EL (cell line): ENCODE data around the gene C19orf67.

Experiments used
- DNase-seq: peaks from one replicate; pipeline ENCODE4 v3.0.0-alpha.2; 2016

The C19orf67 gene

DNA sequence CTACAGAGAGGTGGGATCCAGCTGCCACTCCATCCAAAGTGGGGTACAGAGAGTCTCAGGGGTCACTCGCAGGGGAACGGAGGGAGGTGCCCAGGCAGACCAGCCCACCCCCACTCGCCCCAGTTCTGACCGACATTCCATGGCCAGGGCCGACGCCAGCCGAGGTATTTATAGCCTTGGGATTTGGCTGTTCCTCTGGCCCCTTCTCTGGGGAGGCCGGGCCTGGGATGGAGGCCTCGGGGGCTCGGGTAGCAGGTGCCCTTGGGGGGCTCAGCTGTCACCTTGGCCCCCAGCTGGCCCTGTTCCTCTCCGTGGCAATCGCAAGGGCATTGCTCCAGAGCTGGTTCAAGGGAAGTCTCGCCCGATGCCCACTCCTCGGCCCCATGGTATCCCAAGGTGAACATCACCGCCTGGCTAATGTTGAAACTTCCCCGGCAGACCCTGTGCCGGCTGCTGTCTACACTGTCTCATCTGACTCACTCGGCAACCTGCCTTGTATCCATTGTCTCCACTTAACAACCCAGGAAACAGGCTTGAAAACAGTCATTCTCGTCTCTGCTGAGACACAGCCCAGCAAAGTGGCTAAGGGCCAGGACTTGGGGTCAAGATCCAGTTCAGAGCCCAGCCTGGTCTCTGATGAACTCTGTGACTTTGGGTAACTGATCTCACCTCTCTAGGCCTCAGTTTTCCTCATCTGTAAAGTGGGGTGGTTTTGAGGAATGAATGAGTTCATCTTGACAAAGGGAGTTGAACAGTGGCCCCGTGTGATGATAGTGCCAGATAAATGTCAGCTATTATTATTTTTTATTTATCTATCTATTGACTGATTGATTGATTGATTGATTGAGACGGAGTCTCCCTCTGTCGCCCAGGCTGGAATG lies 22.2 kb upstream of the C19orf67 start:
- no peak for DNase-seq

DNA sequence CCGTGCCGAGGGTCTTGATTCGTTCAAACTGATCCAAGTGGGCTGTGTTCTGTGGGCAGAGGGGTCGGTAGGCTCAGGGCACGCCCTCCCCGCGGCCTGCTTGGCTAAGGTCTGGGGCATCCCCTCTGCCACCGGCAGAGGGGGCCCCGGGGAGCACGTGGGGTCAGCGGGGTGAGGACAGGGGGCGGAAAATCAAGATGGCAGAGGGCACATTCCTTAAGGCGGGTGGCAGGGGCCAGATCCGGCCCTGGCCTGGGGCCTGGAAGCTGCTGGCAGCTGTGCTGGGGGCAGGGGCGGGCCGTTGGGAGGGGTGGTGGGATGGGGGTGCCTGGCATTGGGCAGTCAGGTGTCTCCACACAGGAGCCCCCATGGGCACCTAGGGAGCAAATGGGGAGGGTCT lies 21.3 kb upstream of the C19orf67 start:
- DNase-seq = no peak

DNA sequence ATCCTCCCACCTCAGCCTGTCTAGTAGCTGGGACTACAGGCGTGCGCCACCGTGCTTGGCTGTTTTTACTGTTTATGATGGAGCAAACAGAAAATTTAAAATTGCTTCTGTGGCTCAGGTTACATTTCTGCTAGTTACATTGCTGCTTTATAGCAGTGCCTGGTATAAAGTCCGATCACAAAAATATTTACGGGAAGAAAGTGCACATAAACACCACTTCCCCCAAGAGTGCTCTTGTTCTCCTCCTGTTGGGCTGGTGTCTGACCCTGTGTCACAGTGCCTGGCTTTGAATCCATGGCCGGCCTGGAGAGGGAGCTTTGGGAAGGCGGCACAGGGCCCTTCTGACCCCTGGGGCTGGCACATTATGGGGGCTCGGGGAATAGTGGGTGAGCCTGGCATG lies 20.1 kb upstream of the C19orf67 start:
- no peak for DNase-seq

DNA sequence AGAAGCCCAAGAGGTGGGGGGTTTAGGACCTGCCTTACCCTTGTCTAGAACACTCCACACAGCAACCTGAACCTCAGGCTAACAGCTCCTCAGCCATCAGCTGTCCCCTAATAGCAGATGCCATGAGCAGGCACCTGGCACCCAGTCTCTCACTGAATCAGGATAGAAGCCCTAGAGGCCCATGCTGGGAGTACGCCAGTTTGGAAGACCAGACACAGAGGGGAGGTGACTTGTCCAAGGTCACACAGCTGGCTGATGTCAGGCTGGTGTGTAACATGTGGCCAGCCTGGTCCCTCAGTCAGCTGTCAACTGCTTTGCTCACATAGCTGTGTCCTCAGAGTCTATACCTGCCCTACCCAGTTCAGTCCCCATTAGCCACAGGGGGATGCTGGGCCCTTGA lies 17.7 kb upstream of the C19orf67 start:
- no peak for DNase-seq

DNA sequence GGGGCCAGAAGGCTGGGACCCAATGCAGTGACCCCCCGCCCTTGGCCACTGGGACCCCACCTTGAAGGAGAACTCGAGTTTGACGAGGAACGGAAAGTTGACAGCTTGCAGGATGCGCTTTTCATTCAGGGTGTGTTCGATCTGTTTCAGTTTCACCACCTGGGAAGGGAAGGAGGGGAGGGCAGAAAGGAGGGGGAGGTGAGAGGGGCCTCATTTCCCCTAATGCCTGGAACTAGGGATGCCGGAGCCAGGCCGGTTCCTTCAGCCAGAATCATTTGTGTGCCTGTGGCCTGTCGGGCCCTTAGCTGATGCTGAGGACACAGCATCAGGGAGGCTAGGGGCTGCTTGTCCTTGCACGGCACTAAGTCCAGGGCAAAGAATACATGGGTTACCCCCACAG lies 17.2 kb upstream of the C19orf67 start:
- no peak for DNase-seq

DNA sequence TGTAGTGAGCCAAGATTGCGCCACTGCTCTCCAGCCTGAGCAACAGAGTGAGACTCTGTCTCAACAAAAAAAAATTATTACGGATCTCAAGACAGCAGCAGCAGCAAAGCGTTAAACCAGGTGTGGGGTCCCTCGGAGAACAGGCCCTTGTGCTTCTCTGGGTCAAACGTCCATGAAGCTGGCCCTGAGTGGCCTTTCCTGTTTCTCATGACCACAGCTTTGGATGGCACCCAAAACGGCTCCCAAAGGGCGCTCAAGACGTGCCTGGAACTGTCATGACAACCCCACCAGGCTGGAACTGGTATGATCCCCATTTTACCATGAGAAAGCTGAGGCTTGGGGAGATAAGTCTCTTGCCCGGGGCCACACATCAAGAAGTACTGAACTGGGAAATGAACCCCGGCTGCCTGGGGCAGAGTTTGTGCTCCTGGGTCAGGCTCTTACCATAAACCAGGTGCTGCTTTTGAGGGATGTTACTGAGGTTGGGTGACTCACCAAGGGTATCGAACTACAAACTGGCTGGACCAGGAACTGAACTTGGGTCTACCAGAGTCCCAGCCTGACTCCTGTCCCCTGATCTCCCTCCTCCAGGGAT lies 16.6 kb upstream of the C19orf67 start:
- DNase-seq = no peak

DNA sequence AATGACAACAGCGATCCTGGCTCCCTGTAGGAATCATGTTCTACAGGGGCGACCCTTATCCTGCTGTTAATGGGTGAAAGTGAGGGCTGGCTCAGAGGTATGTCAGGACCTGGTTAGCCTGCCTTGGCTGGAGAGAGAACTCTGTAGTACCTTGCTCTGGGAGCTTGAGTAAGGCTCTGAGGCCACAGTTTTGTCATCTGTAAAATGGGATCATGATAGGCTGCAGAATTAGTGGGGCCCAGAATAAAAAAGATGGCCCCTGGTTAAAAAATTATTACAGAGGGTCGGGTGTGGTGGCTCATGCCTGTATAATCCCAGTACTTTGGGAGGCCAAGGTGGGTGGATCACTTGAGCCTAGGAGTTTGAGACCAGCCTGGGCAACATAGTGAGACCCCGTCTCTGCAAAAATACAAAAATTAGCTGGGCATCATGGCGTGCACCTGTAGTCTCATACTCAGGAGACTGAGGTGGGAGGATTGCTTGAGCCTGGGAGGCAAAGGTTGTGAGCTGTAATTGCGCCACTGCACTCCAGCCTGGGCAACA lies 15.5 kb upstream of the C19orf67 start:
- no peak for DNase-seq

DNA sequence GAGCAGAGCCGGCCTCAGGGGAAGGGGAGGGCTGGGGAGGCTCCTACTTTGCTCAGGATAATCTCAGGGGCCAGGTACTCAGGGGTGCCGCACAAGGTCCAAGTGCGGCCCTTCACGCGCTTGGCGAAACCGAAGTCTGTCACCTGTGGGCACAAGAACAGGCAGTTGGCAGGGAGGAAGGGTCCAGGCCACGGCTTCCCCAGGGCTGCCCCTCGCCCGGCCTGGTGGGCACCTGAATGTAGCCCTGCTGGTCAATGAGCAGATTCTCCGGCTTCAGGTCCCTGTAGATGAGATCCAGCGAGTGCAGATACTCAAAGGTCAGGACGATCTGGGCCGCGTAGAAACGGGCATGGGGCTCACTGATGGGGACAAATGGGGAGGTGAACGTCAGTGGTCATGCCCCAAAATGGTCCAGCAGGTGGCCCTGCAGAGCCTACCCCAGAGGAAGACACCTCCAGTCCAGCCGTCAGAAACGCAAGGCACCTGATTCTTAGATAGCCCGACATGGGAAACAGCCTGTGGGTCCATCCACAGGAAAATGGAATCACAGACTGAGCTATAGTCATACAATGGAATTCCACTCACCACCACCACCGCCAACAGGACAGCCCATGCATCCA lies 12.1 kb upstream of the C19orf67 start:
- no peak for DNase-seq

DNA sequence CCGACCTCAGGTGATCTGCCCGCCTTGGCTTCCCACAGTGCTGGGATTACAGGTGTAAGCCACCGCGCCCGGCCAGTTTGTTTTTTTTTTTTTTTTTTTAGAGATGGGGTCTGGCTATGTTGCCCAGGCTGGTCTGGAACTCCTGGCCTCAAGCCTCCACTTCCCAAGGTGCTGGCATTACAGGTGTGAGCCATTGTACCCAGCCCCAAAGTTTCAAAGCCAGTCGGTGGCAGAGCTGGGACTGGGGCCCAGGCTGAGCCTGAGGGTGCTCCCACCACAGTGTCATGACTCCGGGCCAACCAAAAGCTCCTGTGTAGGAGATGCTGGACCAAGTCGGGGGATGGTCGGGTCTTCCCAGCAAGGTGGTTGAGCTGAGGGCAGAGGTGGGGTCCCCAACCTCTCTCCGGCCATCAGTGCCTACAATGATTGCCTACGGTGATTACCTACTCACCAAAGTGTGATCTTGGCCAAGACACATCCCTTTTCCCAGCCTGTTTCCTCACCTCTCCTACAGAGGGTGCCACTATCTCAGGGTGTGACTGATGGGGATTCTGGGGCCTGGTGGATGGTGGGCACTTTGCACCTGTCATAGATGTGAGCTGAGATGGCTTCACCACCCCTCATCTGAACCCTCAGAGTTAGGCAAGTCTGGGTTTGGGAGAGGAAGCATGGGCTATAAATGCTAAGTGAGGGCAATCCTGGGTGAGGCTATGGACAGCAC lies 10.8 kb upstream of the C19orf67 start:
- DNase-seq = no peak

DNA sequence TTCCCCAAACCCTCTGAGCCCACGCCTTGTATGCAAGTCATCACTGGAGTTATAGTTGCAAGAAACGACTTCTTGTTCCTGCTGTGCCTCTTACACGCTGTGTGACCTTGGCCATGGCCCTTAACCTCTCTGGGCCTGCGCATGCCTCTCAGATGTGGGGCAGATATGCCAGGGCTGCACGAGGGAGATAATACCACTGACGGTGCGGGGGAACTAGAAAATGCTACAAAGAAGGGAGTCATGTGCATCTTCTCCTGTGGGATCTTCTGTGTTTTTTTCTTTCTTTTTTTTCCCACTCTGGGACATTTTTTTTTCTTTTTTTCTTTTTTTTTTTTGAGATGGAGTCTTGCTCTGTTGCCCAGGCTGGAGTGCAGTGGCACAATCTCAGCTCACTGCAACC lies 9.3 kb upstream of the C19orf67 start:
- no peak for DNase-seq

DNA sequence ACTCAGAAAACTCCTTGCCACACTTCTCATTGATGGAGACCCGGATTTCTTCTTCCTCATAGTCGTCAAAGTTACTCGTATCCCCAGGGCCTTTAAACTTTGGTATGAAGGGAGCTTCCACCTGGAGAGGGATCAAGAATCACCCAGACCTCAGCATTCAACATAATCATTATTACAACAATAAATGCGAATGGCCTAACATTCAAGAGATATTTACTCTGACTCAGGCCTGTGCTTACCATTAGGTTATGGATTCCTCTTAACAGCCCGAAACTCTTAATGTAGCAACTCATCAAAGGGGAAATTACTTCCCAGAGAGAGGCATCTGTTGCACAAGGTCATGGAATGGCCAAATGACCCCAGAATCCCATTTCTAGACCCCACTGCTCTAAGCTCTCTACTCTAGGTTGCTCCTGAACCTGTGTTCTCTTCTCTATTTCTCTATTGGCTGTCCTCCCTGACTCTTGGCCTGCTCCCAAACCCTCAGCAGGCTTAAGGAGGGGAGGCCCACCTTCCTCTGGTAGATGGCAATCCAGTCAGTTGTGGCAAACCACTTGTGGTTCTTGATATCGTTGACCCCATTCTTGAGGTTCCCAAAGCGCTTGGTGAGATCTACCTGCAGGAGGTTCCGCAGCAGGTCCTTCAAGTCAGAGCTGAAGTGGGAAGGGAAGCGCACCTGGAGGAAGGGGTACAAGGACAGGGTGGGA lies 7.7 kb upstream of the C19orf67 start:
- no peak for DNase-seq

DNA sequence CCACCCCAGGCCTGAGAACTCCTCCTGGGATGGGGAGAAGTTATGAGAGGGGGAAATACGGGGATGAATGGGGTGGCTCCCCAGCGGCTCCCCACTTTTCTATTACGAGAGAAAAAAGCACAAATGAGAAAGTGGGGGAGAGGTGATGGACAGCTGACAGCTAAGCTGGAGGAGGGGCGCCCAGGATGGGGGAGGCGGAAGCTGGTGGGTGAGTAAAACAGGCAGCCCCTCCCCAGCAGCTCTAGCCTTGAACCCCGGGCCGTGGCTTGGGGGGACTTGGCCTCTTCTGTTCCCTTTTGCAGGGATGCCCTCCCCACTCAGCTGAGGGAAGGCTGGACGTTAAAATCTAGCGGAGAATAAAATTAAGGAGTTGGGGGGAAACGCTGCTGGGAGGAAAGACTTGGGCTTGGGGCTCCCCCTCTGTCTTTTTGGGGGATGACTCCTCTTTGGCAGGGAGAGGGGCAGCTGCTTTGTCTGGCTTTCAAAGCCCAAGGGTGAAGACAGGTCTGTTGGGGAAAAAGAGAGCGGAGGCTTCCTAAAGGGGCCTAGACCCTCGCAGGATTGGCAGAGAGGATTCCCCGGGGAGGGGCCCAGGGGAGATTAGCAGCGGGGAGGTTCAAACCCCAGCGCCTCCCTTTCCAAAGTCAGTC lies 6.4 kb upstream of the C19orf67 start:
- no peak for DNase-seq

DNA sequence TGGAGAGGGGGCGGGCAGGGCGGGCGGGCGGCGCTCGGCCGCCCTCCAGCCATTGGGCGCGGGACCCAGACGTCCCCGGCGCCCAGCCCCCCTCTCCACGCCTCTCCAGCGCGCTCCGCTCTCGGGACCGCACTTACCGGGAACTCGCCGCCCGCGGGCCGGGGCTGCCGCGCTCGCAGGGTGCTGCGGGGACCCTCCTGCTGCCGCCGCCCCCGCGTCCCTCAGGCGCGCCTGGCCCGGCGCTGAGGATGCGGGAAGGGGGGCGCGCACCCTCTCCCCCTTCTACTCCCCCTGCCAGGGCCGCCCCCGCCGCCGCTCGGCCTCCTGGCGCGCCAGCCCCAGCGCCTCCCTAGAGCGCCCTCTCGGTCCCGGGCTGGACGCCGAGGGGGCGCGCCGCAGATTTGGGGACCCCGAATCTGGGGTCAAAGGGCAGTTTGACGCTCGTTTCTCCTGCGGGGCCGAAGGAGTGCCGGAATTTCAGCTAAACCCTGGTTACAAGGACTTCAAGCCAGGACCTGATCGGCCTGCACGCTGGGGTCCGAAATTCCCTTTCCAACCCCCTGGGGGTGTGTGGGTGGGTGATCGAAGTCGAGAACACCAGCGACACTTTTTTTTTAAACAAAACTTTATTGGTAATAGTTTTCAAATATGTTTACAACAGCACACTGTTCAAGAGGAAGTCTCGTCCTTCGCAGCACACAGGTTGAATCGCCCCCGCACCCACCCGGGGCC lies 5.7 kb upstream of the C19orf67 start:
- peak; percentile 71 for DNase-seq

DNA sequence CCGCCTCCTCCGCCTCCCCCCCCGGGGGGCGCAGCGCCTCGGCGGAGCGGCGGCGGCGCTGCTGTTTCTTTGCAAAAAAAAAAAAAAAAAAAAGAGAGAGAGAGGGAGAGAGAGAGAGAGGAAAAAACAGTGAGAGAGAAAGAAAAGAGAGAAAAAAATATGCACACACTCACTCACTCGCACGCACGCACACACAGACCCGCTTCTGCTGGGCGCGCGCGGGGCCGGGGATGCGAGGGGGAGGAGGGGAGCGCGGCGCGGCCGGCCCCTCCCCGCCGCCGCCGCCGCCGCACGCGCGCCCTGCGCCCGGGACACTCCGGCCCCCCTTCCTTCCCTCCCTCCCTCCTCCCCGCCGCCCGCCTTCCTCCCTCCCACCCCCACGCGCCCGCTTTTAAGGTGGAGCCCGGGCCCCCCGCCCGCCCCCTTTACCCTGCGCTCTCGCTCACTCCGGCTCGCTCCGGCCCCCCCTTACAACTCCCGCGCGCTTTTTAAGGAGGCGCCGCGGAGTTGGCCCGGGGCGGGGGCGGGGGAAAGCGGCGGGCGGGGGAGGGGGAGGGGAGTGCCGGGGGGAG lies 5.0 kb upstream of the C19orf67 start, which contains the start of gene SAMD1:
SAMD1 (minus strand) TSS at position 243 of the 572 bp plus-strand sequence.
- DNase-seq = peak; percentile 89

DNA sequence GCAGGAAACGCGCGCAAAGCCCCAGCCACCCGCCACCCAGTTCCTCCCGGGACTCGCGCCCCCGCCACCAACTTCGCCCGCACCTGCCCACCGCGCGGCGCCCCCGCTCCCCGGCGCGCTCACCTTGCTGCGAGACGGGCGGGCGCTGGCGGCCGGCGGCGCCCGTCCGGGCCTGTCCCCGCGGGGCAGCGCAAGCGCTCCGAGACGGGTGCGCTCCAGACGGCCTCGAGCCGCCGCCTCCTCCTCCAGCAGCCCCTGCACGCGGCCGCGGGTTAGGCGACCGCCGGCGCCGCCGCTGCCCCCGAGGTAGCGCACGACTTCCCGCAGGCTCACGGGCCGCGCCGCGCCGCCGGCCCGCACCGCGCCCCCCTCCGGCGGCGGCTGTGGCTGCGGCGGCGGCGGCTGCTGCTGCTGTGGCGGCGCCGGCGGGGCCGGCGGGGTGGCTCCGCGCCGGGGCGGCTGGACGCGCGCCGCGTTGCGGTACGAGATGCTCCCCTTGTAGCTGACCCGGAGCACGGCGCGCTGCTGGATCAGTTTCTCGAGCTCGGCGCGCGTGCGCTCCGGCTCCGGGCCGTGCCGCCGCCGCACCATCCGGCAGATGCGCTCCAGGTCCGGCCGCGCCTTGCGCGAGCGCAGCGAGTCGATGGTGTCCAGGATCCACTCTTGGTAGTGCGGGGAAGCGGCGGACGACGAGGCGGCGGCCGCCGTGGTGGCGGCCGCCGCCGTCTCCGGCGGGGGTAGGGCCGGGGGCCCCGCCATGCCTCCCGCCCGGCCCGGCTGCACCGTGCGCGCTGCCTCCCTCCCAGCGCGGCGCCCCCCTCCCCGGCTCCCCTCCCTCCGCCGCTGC lies 4.3 kb upstream of the C19orf67 start:
- DNase-seq = peak; percentile 66

DNA sequence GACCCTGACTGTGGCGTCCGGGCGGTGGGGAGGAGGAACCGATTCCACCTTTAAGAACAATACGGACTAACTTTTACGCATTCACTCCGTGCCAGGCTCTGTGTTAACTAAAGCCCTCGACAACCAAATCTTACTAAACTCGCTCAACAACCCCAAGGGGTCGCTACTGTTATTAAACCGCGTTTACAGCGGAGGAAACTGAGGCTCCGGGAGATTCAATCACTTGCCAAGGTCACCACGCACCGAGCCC lies 3.8 kb upstream of the C19orf67 start:
- no peak for DNase-seq

DNA sequence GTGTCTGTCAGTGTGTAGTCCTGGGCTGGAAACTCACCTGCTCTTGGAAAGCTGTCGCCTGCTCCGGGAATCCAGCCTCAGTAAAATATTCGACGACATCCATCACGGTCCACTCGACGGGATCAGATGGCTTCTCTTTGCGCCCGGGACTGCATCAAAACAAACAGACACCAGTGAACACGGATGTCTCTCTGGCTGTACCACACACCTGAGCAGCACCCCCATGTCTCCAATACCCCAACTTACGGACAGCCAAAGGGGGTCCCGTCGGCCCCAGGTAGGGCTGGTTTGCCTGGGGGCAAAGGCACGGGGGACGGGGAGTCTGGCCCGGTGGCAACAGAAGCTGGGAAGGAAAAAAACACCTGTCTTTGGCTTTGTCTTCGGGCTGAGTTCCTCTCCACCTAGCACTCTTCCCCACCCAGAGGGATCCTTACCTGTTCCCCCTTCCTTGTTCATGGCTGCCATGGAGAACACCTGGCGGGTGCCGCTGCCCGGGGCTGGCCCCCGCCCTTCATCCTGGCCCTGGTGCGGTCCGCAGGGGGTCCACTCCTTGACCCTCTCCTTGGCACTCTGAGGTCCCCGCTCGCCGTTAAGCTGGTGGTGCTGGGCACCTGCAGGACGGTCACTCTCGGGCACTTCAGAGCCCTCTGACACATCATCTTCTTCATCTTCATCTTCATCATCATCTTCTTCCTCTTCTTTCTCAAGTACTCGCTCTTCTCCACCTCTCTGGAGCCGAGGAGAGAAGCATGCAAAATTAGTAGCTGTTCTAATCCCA lies 3.2 kb upstream of the C19orf67 start:
- DNase-seq = no peak

DNA sequence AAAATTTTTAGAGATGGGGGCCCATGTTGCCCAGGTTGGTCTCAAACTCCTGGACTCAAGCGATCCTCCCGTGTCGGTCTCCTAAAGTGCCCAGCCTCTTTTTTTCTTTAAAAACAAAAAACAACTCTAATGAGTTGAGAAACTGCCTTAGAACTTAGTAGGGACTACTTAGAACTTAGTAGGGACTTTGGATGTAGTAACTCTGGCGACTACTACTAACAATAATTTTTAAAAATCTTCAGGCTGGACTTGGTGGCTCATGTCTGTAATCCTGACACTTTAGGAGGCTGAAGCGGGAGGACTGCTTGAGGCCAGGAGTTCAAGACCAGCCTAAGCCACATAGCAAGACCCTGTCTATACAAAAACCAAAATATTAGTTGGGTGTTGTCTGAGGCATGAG lies 515 bp upstream of the C19orf67 start:
- no peak for DNase-seq

DNA sequence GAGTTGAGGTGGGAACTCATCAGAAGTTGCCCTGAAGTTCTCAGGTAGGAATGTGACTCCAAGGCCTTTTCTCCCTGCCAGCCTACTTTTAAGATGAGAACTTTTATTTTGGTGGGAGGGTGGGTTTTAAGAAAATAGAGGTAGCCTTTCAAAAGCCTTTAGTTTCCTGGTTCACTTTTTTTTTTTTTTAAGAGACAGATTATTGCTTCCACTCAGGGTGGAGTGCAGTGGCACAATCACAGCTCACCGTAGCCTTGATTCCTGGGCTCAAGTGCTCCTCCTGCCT lies 3.0 kb downstream of the C19orf67 start:
- DNase-seq = no peak
